ENCODE data around the gene ULK4.

The ULK4 gene

GRCh38 chr3:41519746-41520145 is 442.2 kb downstream of the ULK4 start:
- no peak for DNase-seq (ENCODE audit: insufficient read length, low spot score)
- no peak for FAIRE-seq

DNA sequence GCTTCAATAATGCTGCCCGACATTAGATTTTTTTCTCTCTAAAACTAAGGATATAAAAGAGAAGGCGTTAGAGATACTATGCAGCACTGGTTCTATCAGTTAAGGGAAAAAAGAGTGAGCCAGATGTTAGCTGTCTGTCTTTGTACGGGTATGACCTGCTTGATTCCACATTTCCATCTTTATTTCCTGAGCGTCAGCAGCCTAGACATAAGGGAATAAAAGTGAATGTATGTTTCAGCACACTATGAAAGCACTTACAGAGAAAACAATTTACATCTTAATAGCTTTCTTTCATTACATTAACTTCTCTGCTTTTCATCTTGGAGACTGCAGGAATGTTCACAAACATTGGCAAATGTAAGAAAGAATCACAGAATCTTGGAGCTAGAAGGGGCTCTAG is 443.3 kb downstream of the ULK4 start:
- FAIRE-seq = no peak
- DNase-seq (ENCODE audit: insufficient read length, low spot score) = no peak

DNA sequence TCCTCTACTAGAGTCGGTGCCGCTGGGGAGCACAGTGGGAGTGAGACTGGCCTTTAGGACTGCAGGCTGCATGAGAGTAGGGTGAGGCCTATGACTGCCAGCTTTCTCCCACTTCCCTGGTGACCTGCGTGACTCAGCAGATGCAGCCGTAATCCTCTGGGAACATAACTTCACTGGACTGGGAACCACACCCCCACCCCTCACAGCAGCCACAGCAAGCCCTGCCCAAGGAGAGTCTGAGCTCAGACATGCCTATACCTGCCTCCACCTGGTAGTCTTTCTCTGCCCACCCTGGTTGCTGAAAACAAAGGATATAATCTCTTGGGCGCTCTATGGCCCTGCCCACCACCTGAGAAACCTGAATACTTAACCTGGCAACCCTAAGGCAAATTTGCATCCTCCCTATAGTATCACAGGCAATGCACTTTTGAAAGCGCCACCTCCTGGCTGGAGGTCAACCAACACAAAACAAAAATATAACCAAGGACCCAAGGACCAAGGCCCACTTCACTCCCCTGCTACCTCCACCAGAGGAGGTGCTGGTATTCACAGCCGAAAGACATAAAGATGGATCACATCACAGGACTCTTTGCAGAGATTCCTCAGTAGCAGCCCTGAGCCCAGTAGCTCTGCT is 453.7 kb downstream of the ULK4 start:
- no peak for FAIRE-seq

DNA sequence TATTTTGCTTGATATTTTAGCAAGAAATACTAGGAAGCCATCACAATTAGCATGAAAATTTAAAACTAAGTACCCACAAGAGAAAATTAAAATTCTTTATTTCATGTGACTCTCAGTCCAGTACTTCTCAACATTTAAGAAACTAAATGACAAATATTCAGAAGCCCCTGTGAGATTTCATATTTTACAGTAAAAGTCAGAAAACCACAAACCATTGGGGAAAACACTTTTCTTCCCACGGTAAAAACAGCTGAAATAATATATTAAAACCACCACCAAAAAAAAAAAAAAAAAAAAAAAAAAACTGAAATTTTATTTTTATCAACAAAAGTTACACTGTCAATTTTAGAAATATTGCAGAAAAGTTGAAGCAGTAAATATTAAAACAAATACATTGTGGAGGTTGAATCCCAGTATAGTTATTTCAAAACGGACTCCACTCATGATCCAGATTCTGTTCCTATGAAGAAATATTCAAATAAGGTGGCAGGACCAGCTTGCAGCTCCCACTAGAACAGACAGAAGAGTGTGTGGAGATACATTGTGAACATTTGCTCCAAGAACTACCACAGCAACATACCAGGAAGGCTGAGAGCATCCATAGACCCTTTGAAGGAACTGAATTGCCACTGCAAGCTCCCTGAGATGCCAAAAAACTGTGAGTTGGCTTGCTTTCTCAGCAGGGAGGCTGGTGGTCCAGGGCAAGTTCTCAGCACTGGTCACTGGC is 454.4 kb downstream of the ULK4 start:
- no peak for FAIRE-seq
- DNase-seq (ENCODE audit: insufficient read length, low spot score) = no peak

More for the DNA sequence above, 453.7 kb downstream of the ULK4 start:
- DNase-seq (ENCODE audit: insufficient read length, low spot score) = no peak

DNA sequence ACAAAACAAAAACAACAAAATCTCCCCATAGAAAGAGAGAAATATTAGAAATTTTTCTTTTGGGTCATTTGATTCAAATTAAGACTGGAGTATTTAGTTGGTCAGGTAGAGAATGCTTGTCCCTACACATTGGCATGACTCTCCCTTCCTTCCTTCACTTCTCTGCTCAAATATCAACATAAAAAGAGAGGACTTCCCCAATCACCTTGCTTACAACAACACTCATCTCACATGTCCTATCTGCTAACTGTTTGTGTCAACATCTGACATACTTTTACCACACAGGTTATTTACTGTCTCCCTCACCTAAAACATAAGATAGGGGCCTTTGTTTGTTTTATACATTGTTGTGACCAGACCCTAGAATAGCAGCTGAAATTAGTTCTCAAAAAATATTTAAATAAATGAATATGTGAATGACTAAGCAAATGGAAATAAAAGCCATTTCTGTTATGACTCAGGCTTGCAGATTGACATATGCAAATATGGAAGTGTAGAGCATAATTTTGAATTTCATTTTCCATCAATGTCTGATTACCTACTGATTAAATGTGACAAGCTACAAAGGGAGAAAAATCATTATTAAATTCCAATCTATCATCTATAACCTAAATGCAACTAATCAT is 457.8 kb downstream of the ULK4 start:
- no peak for FAIRE-seq
- DNase-seq (ENCODE audit: insufficient read length, low spot score) = no peak

- FAIRE-seq (no peak), DNase-seq (ENCODE audit: insufficient read length, low spot score) (no peak)
Observed at GRCh38 chr3:41502481-41502880, 459.4 kb downstream of the ULK4 start.

- DNase-seq (ENCODE audit: insufficient read length, low spot score) = no peak
- no peak for FAIRE-seq
Observed at GRCh38 chr3:41502023-41502422, 459.9 kb downstream of the ULK4 start.

- DNase-seq (ENCODE audit: insufficient read length, low spot score) = no peak
- FAIRE-seq = no peak
Observed at GRCh38 chr3:41498847-41499246, 463.1 kb downstream of the ULK4 start.

DNA sequence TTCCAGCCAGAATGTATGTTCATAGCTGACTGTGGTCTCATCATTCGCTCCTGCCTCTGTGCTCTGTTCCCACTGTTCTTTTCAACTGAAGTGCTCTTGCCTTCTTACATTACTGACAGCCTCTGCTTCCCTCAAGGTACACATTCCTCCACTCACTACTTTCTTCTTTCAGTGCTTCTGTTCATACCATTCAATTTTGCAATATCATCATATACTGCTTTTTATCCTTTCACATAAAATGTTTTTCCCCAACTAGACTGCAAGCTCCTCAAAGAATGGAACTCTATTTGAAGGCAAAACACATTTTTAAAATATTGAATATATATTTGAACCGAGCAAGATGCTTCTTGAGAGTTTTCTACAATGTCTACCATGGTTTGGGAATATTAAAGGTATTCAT is 471.5 kb downstream of the ULK4 start:
- DNase-seq (ENCODE audit: insufficient read length, low spot score) (no peak), FAIRE-seq (no peak)

- DNase-seq (ENCODE audit: insufficient read length, low spot score) (no peak), FAIRE-seq (no peak)
Observed at GRCh38 chr3:41489231-41489630, 472.7 kb downstream of the ULK4 start.

GRCh38 chr3:41488501-41488900 is 473.4 kb downstream of the ULK4 start:
- no peak for FAIRE-seq
- no peak for DNase-seq (ENCODE audit: insufficient read length, low spot score)

GRCh38 chr3:41485484-41485883 is 476.4 kb downstream of the ULK4 start:
- FAIRE-seq (no peak), DNase-seq (ENCODE audit: insufficient read length, low spot score) (no peak)

GRCh38 chr3:41482134-41482533 is 479.8 kb downstream of the ULK4 start:
- DNase-seq (ENCODE audit: insufficient read length, low spot score) (no peak), FAIRE-seq (no peak)

DNA sequence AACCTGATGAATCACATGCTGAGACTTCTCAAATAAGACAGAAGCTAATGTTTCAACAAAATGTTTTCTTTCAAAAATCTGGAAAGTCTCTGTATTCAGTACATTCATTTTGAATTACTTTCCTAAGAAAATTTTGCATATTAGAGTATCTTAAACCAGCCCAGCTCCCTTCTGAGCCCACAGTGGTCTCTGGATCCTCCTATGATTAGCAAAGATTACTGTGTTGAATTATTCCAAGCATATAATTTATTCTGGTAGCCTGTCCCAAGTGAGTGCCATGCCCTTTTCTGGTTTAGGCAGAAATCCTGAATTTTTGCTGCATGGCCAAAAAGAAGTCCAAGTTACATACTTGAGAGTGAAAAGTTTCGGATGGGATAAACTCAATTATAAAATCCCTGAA is 483.6 kb downstream of the ULK4 start:
- DNase-seq (ENCODE audit: insufficient read length, low spot score) (no peak), FAIRE-seq (no peak)

DNA sequence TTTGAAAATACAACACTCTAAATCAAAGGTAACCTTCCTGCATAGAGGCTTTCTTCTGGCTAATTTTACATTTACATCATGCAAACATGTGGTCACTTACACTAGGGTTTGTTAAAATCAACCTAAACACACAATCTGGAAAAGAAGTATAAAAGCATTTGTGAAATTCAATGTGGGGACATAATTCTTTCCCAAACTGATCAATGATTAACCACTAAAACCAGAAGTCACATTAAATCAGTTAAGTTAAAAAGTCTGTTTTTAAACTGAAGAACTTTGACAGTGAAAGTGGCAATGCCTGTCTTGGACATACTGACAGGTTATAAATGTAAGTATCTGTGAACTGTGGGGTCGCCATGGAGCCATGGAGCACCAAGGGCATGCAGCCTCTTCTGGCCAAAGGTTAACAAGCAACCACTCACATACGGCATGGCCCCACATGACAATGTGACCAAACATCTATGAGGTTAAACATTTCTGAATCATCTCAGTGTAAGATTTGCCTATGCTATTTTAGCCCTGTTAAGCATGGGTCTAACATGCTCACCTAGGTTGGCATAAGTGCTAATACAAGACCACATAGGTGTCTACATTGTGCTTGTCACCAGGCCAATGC is 484.4 kb downstream of the ULK4 start:
- FAIRE-seq = peak; percentile 51

GRCh38 chr3:41469083-41469482 is 492.8 kb downstream of the ULK4 start:
- DNase-seq (ENCODE audit: insufficient read length, low spot score) (no peak), FAIRE-seq (no peak)

More for the DNA sequence above, 484.4 kb downstream of the ULK4 start:
- DNase-seq (ENCODE audit: insufficient read length, low spot score) = no peak

DNA sequence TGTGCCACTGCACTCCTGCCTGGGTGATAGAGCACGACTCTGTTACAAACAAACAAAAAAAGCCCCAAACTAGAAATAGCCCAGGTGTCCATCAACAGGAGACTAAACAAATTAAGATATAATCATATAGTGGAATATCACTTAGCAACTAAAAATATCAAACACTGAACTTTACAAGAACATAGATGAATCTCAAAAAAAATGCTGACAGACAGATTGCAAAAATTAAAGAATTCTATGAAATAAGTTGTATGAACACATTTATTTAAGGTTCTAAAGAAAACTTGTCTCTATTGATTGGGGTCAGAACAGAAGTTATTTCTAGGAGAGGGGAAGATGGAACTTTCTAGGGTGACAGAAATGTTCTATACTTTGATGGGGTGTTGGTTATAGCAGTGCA is 494.4 kb downstream of the ULK4 start:
- no peak for FAIRE-seq
- DNase-seq (ENCODE audit: insufficient read length, low spot score) = no peak

- no peak for DNase-seq (ENCODE audit: insufficient read length, low spot score)
- FAIRE-seq = no peak
Observed at GRCh38 chr3:41464858-41465257, 497.0 kb downstream of the ULK4 start.

DNA sequence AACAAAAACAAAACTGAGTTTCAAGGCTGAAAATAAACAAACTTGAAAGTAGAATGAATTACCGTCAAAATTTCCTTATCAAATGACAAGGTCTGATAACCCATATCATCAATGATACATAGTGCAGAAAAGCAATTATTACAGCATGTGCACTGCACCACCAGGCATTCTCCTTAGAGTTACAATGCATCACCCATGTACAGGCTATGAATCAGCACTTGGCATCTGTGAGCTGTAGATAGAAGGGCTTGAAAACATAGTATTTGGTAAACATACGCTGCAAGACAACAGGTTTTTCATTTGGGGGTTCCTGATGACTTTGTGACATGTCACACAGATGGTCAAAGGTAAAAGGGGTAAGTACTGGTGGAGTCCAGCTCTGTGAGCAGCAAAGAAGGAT is 497.5 kb downstream of the ULK4 start:
- FAIRE-seq (no peak), DNase-seq (ENCODE audit: insufficient read length, low spot score) (no peak)

- FAIRE-seq = no peak
Observed at GRCh38 chr3:41462103-41462691, 499.7 kb downstream of the ULK4 start.

DNA sequence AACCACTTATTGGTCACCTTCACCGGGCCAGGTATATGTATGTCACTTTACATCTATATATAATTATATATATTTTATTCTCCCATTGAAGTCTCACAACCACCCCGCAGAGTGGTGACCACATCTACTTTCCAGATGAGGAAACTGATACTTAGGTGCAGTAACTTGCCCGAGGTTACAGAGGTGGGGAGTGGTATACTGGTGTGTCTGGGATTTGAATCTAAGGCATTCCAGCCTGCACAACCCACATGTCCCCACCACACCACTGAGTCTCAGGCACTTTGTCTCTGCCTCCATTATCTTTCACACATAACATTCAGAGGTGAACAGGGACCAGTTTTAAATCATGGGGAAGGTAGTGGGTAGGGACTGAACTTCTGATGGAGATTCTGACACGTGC is 501.2 kb downstream of the ULK4 start:
- FAIRE-seq (no peak), DNase-seq (ENCODE audit: insufficient read length, low spot score) (no peak)

More at GRCh38 chr3:41462103-41462691, 499.7 kb downstream of the ULK4 start:
- DNase-seq (ENCODE audit: insufficient read length, low spot score) = no peak
